Liver (tissue), 9 donors: Measurements from ENCODE around the gene FAM9C. TPM values are rescaled to one million over a fixed set of nuclear protein-coding genes. Genes with fewer than 3 reads are reported as not detected.

ENCODE experiments used
- DNase-seq: peaks from one replicate; pipeline ENCODE4 v3.0.0-alpha.2; 2017; ENCODE audit warnings: low spot score
- H3K27ac ChIP-seq, 2 donors: one replicate each; pipeline ENCODE4 v1.7.0; 2013; ENCODE audit warnings: inconsistent platforms in 2 of 2, low read length in 2 of 2, control low read depth in 1 of 2, low read depth in 1 of 2, mild to moderate bottlenecking in 1 of 2
- H3K27me3 ChIP-seq, 4 donors: one replicate each; pipeline versions ENCODE4 v1.6.1 to v1.7.0; 2013; ENCODE audit warnings: low read length in 3 of 4, inconsistent platforms in 1 of 4, mild to moderate bottlenecking in 1 of 4, moderate library complexity in 1 of 4; ENCODE audit not compliant: control insufficient read depth in 4 of 4, insufficient read depth in 4 of 4
- H3K36me3 ChIP-seq, 4 donors: one replicate each; pipeline versions ENCODE4 v1.6.1 to v1.7.0; 2013; ENCODE audit warnings: low read length in 3 of 4, mild to moderate bottlenecking in 3 of 4, low read depth in 1 of 4, moderate library complexity in 1 of 4; ENCODE audit not compliant: control insufficient read depth in 4 of 4, insufficient read depth in 3 of 4
- H3K4me1 ChIP-seq, 4 donors: one replicate each; pipeline versions ENCODE4 v1.6.1 to v1.7.0; 2013; ENCODE audit warnings: low read length in 3 of 4, mild to moderate bottlenecking in 3 of 4, moderate library complexity in 1 of 4; ENCODE audit not compliant: control insufficient read depth in 4 of 4, insufficient read depth in 4 of 4
- H3K4me3 ChIP-seq, 3 donors: one replicate each; pipeline versions ENCODE4 v1.6.1 to v1.7.0; 2013; ENCODE audit warnings: low read length in 3 of 3, control low read depth in 1 of 3, low read depth in 1 of 3, mild to moderate bottlenecking in 1 of 3
- H3K9ac ChIP-seq, 2 donors: one replicate each; pipeline ENCODE4 v1.7.0; 2013; ENCODE audit warnings: low read length in 2 of 2, mild to moderate bottlenecking in 2 of 2, moderate library complexity in 2 of 2, control low read depth in 1 of 2, low read depth in 1 of 2
- H3K9me3 ChIP-seq, 4 donors: one replicate each; pipeline versions ENCODE4 v1.6.1 to v1.7.0; 2013; ENCODE audit warnings: low read length in 3 of 4; ENCODE audit not compliant: control insufficient read depth in 4 of 4
- EGR1 ChIP-seq, 2 donors: IDR thresholded peaks; 2 replicates each; pipeline ENCODE4 v1.6.1; 2016 to 2018; ENCODE audit warnings: antibody characterized with exemption in 2 of 2, low read depth in 2 of 2
- FOXA1 ChIP-seq: IDR thresholded peaks from 2 replicates; pipeline ENCODE4 v1.6.1; 2016; ENCODE audit warnings: antibody characterized with exemption
- GABPA ChIP-seq, 2 donors: IDR thresholded peaks in 1 of 2; conservative IDR thresholded peaks in 1 of 2; 2 replicates each; pipeline ENCODE4 v1.6.1; 2016; ENCODE audit warnings: antibody characterized with exemption in 2 of 2, mild to moderate bottlenecking in 1 of 2, moderate library complexity in 1 of 2
- HNF4A ChIP-seq, 2 donors: conservative IDR thresholded peaks; 2 replicates each; pipeline ENCODE4 v1.6.1; 2016; ENCODE audit warnings: antibody characterized with exemption in 2 of 2, mild to moderate bottlenecking in 2 of 2
- HNF4G ChIP-seq: IDR thresholded peaks from 2 replicates; pipeline ENCODE4 v1.6.1; 2016; ENCODE audit warnings: antibody characterized with exemption
- NR2F2 ChIP-seq: IDR thresholded peaks from 2 replicates; pipeline ENCODE4 v1.6.1; 2016; ENCODE audit warnings: antibody characterized with exemption
- RAD21 ChIP-seq, 2 donors: IDR thresholded peaks; 2 replicates each; pipeline ENCODE4 v1.6.1; 2016; ENCODE audit warnings: antibody characterized with exemption in 2 of 2, mild to moderate bottlenecking in 2 of 2
- SP1 ChIP-seq: IDR thresholded peaks from 2 replicates; pipeline ENCODE4 v1.6.1; 2018; ENCODE audit warnings: antibody characterized with exemption, mild to moderate bottlenecking
- TAF1 ChIP-seq: conservative IDR thresholded peaks from 2 replicates; pipeline ENCODE4 v1.6.1; 2016; ENCODE audit warnings: antibody characterized with exemption, mild to moderate bottlenecking
- YY1 ChIP-seq: IDR thresholded peaks from 2 replicates; pipeline ENCODE4 v1.6.1; 2016; ENCODE audit warnings: antibody characterized with exemption, mild to moderate bottlenecking
- WGBS: extraction: QIAGEN DNeasy Blood & Tissue Kit; methylation state at CpG from one replicate; pipeline ENCODE4 v1.1.7; 2013; 5-methylcytosine and 5-hydroxymethylcytosine counted together
- polyA plus RNA-seq, 2 donors: library from polyadenylated mRNA; stranded (reverse) in 1 of 2; unstranded in 1 of 2; fragments of 200-250 nt in 1 of 2; fragments of >200 nt in 1 of 2; fragmentation: Nextera tagmentation in 1 of 2; extraction: Ambion mirVana in 1 of 2; gene quantifications; one replicate each; pipeline versions ENCODE4 v1.2.1 to v1.2.3, GENCODE V29; 2013 to 2015
- total RNA-seq, 2 donors: library from RNA; depleted of rRNA; stranded (reverse); fragments of >200 nt; gene quantifications; one replicate each; pipeline ENCODE4 v1.2.3, GENCODE V29; 2014
- TF ChIP-seq, protein P1 (sequence below): IDR thresholded peaks from 2 replicates; pipeline ENCODE4 v1.6.1; 2016; ENCODE audit warnings: antibody characterized with exemption
- TF ChIP-seq, protein P2 (sequence below): IDR thresholded peaks from 2 replicates; pipeline ENCODE4 v1.6.1; 2016; ENCODE audit warnings: antibody characterized with exemption, mild to moderate bottlenecking
- donor health status: healthy.
- donor health status: healthy.
- donor health status: healthy.
- donor health status: healthy.
- donor health status: healthy.

FAM9C gene
- total RNA-seq, result not detected
- polyA plus RNA-seq, result not detected

DNA sequence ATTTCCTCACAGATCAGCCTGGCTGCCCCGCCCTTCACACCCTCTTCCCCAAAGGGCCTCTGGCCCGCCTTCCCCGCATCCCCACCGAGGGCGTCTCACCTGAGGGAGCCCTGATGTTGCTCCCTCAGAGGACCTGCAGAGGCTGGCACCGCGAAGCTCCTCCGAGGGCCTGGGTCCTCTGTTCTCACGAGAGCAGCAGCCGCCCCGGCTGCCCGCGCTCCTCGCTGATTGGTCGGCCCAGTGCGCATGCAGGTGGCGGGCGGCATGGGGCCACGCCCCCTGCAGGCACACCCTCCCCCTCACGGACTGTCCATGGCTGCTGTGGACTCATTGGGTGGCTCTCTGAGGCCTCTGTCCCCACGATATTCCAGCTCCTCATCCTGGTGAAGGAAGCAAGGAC is at the start of gene FAM9C:
Gene FAM9C (minus strand): TSS at position 180 of the 400 bp plus-strand sequence. CDS start 831 bp downstream, outside the sequence.
- no peak for DNase-seq

DNA sequence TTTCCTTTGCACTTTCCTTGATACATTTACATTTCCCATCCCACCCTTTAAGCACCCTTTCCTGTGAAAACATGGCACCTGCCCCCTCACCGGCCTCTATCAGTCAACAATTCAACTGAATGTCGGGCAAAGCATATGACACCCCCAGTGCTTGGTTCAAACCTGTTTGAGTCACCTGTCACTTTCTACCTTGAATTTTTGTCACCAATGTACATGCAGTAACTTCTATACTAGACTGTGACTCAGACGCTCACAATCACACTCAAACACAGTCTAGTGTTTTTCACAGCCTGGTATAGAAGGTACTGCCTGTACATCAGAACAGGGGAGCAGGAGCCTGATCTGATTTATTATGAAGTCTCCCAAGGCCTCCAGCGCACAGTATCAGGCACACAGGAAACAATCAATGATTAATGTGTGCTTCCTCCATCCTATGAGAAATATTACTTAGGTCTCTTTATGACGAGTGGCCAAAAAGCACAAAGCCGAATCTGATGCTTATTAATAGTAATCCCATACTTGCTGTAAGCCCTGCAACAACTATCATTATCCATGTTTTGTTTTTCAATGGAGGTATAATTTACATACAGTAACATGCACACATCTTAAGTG is 49.2 kb upstream of the FAM9C start:
- Histone ChIP-seq H3K27ac (no peak overlapping the region), H3K9me3 (no peaks in the 10 kb centered on the region), H3K9ac (no peak overlapping the region), H3K36me3 (no peaks in the 10 kb centered on the region), H3K4me1 (peaks cover 0 to 7% (median 0%) of the 10 kb centered on the region in 4 donors), H3K27me3 (no peaks in the 10 kb centered on the region), H3K4me3 (no peak overlapping the region)
- 85% methylated on average over 6 of the region's 6 CpGs for WGBS
- DNase-seq, result no peak
- TF ChIP-seq, protein P1, sequence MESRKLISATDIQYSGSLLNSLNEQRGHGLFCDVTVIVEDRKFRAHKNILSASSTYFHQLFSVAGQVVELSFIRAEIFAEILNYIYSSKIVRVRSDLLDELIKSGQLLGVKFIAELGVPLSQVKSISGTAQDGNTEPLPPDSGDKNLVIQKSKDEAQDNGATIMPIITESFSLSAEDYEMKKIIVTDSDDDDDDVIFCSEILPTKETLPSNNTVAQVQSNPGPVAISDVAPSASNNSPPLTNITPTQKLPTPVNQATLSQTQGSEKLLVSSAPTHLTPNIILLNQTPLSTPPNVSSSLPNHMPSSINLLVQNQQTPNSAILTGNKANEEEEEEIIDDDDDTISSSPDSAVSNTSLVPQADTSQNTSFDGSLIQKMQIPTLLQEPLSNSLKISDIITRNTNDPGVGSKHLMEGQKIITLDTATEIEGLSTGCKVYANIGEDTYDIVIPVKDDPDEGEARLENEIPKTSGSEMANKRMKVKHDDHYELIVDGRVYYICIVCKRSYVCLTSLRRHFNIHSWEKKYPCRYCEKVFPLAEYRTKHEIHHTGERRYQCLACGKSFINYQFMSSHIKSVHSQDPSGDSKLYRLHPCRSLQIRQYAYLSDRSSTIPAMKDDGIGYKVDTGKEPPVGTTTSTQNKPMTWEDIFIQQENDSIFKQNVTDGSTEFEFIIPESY, result no peak
- TF ChIP-seq RAD21 (IDR thresholded peaks at IDR 0.05) (no peak), YY1 (no peak)

More for the DNA sequence above, at the start of gene FAM9C:
- 92% methylated on average over 21 of the region's 21 CpGs for WGBS
- Histone ChIP-seq H3K4me3 (no peak within 1 kb of the TSS), H3K9me3 (no peaks in the 10 kb centered on the region), H3K27ac (no peak within 1 kb of the TSS), H3K9ac (no peak within 1 kb of the TSS), H3K36me3 (no peaks in the 10 kb centered on the region), H3K4me1 (peaks cover 0 to 4% (median 1%) of the 10 kb centered on the region in 4 donors), H3K27me3 (peaks cover 0 to 2% (median 0%) of the 10 kb centered on the region in 4 donors)
- TF ChIP-seq FOXA1 (no peak), HNF4G (no peak), NR2F2 (no peak), YY1 (no peak), RAD21 (IDR thresholded peaks at IDR 0.05) (no peak), GABPA (IDR thresholded peaks at IDR 0.05 in 1 of 2, conservative IDR thresholded peaks at IDR 0.05 in 1 of 2) (no peak), EGR1 (IDR thresholded peaks at IDR 0.05; ENCODE audit: low read depth in 2 of 2) (no peak), SP1 (no peak), TAF1 (no peak), HNF4A (conservative IDR thresholded peaks at IDR 0.05) (no peak)
- TF ChIP-seq, protein P1, result no peak
- TF ChIP-seq, protein P2, sequence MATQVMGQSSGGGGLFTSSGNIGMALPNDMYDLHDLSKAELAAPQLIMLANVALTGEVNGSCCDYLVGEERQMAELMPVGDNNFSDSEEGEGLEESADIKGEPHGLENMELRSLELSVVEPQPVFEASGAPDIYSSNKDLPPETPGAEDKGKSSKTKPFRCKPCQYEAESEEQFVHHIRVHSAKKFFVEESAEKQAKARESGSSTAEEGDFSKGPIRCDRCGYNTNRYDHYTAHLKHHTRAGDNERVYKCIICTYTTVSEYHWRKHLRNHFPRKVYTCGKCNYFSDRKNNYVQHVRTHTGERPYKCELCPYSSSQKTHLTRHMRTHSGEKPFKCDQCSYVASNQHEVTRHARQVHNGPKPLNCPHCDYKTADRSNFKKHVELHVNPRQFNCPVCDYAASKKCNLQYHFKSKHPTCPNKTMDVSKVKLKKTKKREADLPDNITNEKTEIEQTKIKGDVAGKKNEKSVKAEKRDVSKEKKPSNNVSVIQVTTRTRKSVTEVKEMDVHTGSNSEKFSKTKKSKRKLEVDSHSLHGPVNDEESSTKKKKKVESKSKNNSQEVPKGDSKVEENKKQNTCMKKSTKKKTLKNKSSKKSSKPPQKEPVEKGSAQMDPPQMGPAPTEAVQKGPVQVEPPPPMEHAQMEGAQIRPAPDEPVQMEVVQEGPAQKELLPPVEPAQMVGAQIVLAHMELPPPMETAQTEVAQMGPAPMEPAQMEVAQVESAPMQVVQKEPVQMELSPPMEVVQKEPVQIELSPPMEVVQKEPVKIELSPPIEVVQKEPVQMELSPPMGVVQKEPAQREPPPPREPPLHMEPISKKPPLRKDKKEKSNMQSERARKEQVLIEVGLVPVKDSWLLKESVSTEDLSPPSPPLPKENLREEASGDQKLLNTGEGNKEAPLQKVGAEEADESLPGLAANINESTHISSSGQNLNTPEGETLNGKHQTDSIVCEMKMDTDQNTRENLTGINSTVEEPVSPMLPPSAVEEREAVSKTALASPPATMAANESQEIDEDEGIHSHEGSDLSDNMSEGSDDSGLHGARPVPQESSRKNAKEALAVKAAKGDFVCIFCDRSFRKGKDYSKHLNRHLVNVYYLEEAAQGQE, result no peak
